BLaER1 (cell line): ENCODE results near the gene HS2ST1.

ENCODE experiments used
- H3K27ac ChIP-seq: shearing (Covaris generic); formaldehyde crosslinking; 2 replicates; pipeline ENCODE4 v1.8.1; 2022
- H3K27me3 ChIP-seq: shearing (Covaris generic); formaldehyde crosslinking; 2 replicates; pipeline ENCODE4 v1.8.1; 2022
- H3K36me3 ChIP-seq: shearing (Covaris generic); formaldehyde crosslinking; 2 replicates; pipeline ENCODE4 v1.8.1; 2022
- H3K4me1 ChIP-seq: shearing (Covaris generic); formaldehyde crosslinking; 2 replicates; pipeline ENCODE4 v1.8.1; 2022
- H3K4me2 ChIP-seq: shearing (Covaris generic); formaldehyde crosslinking; 2 replicates; pipeline ENCODE4 v1.8.1; 2022
- H3K4me3 ChIP-seq: shearing (Covaris generic); formaldehyde crosslinking; 2 replicates; pipeline ENCODE4 v1.8.1; 2022
- H3K9ac ChIP-seq: shearing (Covaris generic); formaldehyde crosslinking; 2 replicates; pipeline ENCODE4 v1.8.1; 2022
- H3K9me3 ChIP-seq: shearing (Covaris generic); formaldehyde crosslinking; 2 replicates; pipeline ENCODE4 v1.8.1; 2022
- H4K20me1 ChIP-seq: shearing (Covaris generic); formaldehyde crosslinking; 2 replicates; pipeline ENCODE4 v1.8.1; 2022
- Cebpa-rat ChIP-seq: shearing (Covaris generic); IDR thresholded peaks from 2 replicates; pipeline ENCODE4 v1.8.1; 2022

HS2ST1 gene

DNA sequence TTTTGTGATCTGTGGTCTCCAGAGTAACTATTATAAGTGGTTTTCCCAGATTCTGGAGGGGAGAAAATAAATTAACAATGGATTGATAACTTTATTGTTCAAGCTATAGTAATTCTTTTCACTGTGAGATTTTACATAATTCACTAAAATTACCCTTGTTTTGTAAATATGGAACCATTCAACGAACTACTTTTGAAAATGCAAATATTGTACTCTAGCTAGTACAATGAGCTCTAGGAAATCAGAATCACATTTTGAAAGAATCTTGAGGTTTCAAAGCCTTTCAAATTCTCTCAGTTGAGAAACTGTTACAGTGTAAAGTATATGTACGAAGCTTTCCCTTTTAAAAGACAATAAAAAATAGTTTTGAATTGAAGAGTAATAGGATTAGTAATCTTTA lies 119.9 kb downstream of the HS2ST1 start:
- no peak overlapping the region for H3K4me2 ChIP-seq
- TF ChIP-seq Cebpa-rat: no peak
- H3K4me3 ChIP-seq: no peak overlapping the region
- no peaks in the 10 kb centered on the region for H4K20me1 ChIP-seq
- no peaks in the 10 kb centered on the region for H3K36me3 ChIP-seq
- no peaks in the 10 kb centered on the region for H3K9me3 ChIP-seq
- no peaks in the 10 kb centered on the region for H3K27me3 ChIP-seq
- no peak overlapping the region for H3K27ac ChIP-seq
- H3K9ac ChIP-seq: no peak overlapping the region
- H3K4me1 ChIP-seq: no peaks in the 10 kb centered on the region

DNA sequence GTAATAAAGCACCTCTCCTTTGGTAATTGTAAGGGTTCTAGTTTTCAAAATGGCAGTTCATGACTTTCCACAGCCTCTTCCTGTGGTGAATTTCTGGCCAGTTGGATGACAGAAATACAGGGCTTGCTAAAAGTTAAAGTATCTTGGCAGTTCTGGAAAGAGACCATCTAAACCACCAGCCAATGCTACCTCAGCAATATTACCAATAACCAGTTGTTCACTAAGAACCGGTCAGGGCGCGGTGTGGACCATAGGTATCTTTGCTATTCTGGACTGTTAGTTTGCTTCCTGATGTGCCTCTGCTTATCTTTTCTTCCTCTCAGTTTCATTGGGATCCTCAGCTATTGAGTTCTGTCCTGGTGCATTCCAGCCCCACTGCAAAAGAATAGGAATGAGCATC lies 124.7 kb downstream of the HS2ST1 start:
- H3K27me3 ChIP-seq: no peaks in the 10 kb centered on the region

DNA sequence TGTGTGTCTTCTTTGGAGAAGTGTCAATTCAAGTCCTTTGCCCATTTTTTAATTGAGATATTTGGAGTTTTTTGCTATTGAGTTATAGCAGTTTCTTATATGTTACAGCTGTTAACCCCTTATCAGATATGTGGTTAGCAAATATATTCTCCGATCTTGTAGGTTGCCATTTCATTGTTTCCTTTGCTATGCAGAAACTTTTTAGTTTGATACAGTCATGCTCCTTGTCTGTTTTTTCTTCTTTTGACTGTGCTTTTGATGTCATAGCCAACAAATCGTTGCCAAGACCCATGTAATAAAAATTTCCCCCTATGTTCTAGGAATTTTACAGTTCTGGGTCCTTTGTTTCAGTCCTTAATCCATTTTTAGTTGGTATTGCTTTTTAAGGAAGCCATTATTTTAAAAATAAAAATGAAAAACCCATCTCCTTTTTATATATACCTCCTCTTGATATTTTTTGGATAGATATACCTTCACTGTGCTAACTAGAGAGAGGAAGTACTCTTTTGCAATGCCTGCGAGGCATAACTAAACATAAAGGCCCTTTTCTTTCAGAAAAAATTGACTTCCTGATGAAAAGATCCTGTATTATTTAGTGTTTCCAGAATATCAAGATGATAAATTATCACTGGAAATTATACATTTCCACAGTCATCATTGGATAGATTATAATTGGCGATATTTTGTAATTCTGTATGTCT lies 127.8 kb downstream of the HS2ST1 start:
- Histone ChIP-seq H3K36me3 (0 out of 2 replicates have a peak, but pooled peaks cover 7% of the 10 kb centered on the region), H3K9me3 (peaks cover 7% of the 10 kb centered on the region; the same call in 1 of the 2 replicates), H3K27ac (no peak overlapping the region), H3K4me1 (no peaks in the 10 kb centered on the region), H3K4me2 (no peak overlapping the region), H4K20me1 (no peaks in the 10 kb centered on the region), H3K4me3 (no peak overlapping the region), H3K27me3 (no peaks in the 10 kb centered on the region), H3K9ac (no peak overlapping the region)
- TF ChIP-seq Cebpa-rat: no peak

More for the DNA sequence above, 124.7 kb downstream of the HS2ST1 start:
- H3K9ac ChIP-seq: no peak overlapping the region
- no peaks in the 10 kb centered on the region for H3K4me1 ChIP-seq
- no peak overlapping the region for H3K27ac ChIP-seq
- no peak for TF ChIP-seq Cebpa-rat
- H4K20me1 ChIP-seq: no peaks in the 10 kb centered on the region
- no peaks in the 10 kb centered on the region for H3K36me3 ChIP-seq
- no peaks in the 10 kb centered on the region for H3K9me3 ChIP-seq
- H3K4me2 ChIP-seq: no peak overlapping the region
- no peak overlapping the region for H3K4me3 ChIP-seq

- H3K4me2 ChIP-seq: no peak overlapping the region
- no peaks in the 10 kb centered on the region for H4K20me1 ChIP-seq
- no peak overlapping the region for H3K27ac ChIP-seq
- no peak for TF ChIP-seq Cebpa-rat
- H3K4me3 ChIP-seq: no peak overlapping the region
- H3K36me3 ChIP-seq: peaks cover 11% of the 10 kb centered on the region; the same call in 1 of the 2 replicates
- H3K27me3 ChIP-seq: no peaks in the 10 kb centered on the region
- H3K9ac ChIP-seq: no peak overlapping the region
- peaks cover 20% of the 10 kb centered on the region for H3K9me3 ChIP-seq
- no peaks in the 10 kb centered on the region for H3K4me1 ChIP-seq
Observed at GRCh38 chr1:87044424-87044823, 130.0 kb downstream of the HS2ST1 start.

DNA sequence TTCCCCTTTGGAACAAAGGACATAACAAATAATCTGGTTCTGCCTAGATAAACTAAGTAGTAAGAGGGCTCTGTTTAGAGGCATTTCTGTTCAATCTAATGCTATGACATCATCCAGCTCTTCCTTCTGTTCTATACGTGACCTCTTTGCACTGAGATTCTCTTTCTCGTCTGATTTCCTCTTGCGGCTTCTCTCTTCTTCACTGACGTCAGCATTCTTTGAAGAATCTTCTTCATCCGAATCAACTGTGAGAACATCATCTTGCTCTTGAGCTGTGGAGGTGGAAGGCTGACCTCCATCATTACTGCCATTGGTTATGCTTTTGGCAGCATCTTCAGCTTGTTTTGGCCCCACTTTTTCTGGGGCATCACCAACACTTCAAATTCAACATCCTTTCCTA lies 130.4 kb downstream of the HS2ST1 start:
- H3K4me1 ChIP-seq: no peaks in the 10 kb centered on the region

DNA sequence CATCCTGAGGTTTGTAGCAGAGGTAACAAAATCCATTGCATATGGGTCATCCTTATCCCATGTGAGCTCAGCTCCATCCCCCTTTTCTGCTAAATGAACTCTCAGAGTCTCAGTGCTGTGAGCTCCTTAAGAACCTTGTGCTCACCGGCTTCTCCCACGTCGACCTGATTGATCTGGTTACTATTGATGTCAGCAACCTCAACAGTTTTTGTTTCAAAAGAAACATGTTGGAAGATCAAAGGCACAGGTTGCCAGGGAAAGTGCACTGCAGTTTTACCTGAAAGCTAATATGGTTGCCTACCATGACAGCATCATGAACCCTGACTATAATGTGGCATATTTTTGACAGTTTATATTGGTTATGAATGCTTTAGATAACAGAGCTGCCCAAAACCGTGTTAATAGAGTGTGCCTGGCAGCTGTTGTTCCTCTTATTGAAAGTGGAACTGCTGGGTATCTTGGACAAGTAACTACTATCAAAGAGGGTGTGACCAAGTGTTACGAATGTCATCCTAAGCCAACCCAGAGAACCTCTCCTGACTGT lies 131.4 kb downstream of the HS2ST1 start:
- Histone ChIP-seq H3K4me1 (no peaks in the 10 kb centered on the region), H4K20me1 (no peaks in the 10 kb centered on the region), H3K9ac (no peak overlapping the region), H3K9me3 (peaks cover 20% of the 10 kb centered on the region), H3K27me3 (no peaks in the 10 kb centered on the region), H3K4me2 (no peak overlapping the region), H3K27ac (no peak overlapping the region), H3K36me3 (peaks cover 11% of the 10 kb centered on the region; the same call in 1 of the 2 replicates), H3K4me3 (no peak overlapping the region)
- TF ChIP-seq Cebpa-rat: no peak

More for the DNA sequence above, 130.4 kb downstream of the HS2ST1 start:
- H3K4me2 ChIP-seq: no peak overlapping the region
- H4K20me1 ChIP-seq: no peaks in the 10 kb centered on the region
- no peak overlapping the region for H3K27ac ChIP-seq
- no peak for TF ChIP-seq Cebpa-rat
- no peak overlapping the region for H3K9ac ChIP-seq
- H3K36me3 ChIP-seq: peaks cover 11% of the 10 kb centered on the region; the same call in 1 of the 2 replicates
- H3K4me3 ChIP-seq: no peak overlapping the region
- peaks cover 20% of the 10 kb centered on the region for H3K9me3 ChIP-seq
- no peaks in the 10 kb centered on the region for H3K27me3 ChIP-seq

GRCh38 chr1:87046951-87047350 lies 132.5 kb downstream of the HS2ST1 start:
- Histone ChIP-seq H3K4me1 (no peaks in the 10 kb centered on the region), H3K4me3 (no peak overlapping the region), H4K20me1 (no peaks in the 10 kb centered on the region), H3K27me3 (no peaks in the 10 kb centered on the region), H3K36me3 (peaks cover 11% of the 10 kb centered on the region; the same call in 1 of the 2 replicates), H3K27ac (no peak overlapping the region), H3K9ac (no peak overlapping the region), H3K9me3 (peaks cover 20% of the 10 kb centered on the region), H3K4me2 (no peak overlapping the region)
- no peak for TF ChIP-seq Cebpa-rat

- Histone ChIP-seq H3K4me2 (no peak overlapping the region), H3K27ac (no peak overlapping the region), H3K9ac (no peak overlapping the region), H4K20me1 (no peaks in the 10 kb centered on the region), H3K27me3 (no peaks in the 10 kb centered on the region), H3K9me3 (peaks cover 20% of the 10 kb centered on the region), H3K4me1 (no peaks in the 10 kb centered on the region), H3K36me3 (peaks cover 11% of the 10 kb centered on the region; the same call in 1 of the 2 replicates), H3K4me3 (no peak overlapping the region)
- no peak for TF ChIP-seq Cebpa-rat
Observed at GRCh38 chr1:87048237-87048636, 133.8 kb downstream of the HS2ST1 start.

DNA sequence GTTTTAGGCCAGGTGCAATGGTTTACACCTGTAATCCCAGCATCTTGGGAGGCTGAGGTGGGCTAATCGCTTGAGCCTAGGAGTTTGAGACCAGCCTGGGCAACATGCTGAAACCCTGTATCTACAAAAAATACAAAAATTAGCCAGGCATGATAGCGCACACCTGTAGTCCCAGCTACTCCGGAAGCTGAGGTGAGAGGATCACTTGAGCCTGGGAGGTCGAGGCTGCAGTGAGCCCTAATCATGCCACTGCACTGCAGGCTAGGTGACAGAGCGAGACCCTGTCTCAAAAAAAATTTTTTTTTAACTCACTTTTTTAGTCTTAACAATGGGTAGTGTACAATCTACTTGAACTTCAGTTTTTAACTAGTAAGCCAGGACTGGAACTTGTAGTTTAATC lies 137.5 kb downstream of the HS2ST1 start:
- Histone ChIP-seq H3K4me2 (no peak overlapping the region), H3K4me3 (no peak overlapping the region)

DNA sequence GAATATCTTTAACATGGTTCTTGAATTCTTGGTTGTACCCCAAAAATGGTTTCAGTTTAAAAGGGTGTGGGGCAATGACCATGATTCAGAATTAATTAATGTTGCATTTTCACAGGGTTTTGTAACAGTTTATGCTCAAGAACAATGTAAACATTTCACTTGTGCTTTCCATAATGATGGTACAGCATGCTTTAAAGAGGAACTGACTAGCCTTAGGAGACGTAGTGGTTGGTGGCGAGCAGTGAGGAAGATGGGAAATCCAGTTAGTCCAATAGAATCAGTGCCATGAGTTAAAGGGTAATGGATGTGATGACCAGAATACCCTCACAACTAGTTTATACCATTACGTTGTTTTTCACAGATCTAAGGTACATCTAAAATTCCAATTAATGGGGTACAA lies 138.0 kb downstream of the HS2ST1 start:
- Histone ChIP-seq H3K9ac (no peak overlapping the region), H3K4me1 (peaks cover 4% of the 10 kb centered on the region), H3K27me3 (no peaks in the 10 kb centered on the region), H3K27ac (no peak overlapping the region), H4K20me1 (no peaks in the 10 kb centered on the region), H3K4me3 (no peak overlapping the region), H3K4me2 (no peak overlapping the region), H3K36me3 (peaks cover 4% of the 10 kb centered on the region; the same call in 1 of the 2 replicates), H3K9me3 (peaks cover 18% of the 10 kb centered on the region)
- TF ChIP-seq Cebpa-rat: no peak

More for the DNA sequence above, 137.5 kb downstream of the HS2ST1 start:
- H3K9ac ChIP-seq: no peak overlapping the region
- TF ChIP-seq Cebpa-rat: no peak
- no peaks in the 10 kb centered on the region for H4K20me1 ChIP-seq
- peaks cover 4% of the 10 kb centered on the region; the same call in 1 of the 2 replicates for H3K36me3 ChIP-seq
- peaks cover 20% of the 10 kb centered on the region for H3K9me3 ChIP-seq
- no peaks in the 10 kb centered on the region for H3K27me3 ChIP-seq
- no peak overlapping the region for H3K27ac ChIP-seq
- no peaks in the 10 kb centered on the region; the same call in 1 of the 2 replicates for H3K4me1 ChIP-seq
